ENCODE measurements around the gene SLC26A8.

- TF ChIP-seq CTCF (IDR thresholded peaks at IDR 0.05), result no peak
- TF ChIP-seq POLR2AphosphoS5 (IDR thresholded peaks at IDR 0.05; ENCODE audit: low read depth, low read length), result no peak
Observed at GRCh38 chr6:35926509-35927215, 97.8 kb downstream of the SLC26A8 start.

Measured in Panc1 (cell line).